ENCODE measurements around the gene BUD23. TPM values are rescaled to one million over a fixed set of nuclear protein-coding genes. Genes with fewer than 3 reads are reported as not detected.

BUD23 gene
- total and polyA plus RNA-seq, 9 of the 15 experiments (the other 6 are each of a cell fraction or from before 2014, with no cell fraction given), result 79.5 to 270 (median 150) TPM

DNA sequence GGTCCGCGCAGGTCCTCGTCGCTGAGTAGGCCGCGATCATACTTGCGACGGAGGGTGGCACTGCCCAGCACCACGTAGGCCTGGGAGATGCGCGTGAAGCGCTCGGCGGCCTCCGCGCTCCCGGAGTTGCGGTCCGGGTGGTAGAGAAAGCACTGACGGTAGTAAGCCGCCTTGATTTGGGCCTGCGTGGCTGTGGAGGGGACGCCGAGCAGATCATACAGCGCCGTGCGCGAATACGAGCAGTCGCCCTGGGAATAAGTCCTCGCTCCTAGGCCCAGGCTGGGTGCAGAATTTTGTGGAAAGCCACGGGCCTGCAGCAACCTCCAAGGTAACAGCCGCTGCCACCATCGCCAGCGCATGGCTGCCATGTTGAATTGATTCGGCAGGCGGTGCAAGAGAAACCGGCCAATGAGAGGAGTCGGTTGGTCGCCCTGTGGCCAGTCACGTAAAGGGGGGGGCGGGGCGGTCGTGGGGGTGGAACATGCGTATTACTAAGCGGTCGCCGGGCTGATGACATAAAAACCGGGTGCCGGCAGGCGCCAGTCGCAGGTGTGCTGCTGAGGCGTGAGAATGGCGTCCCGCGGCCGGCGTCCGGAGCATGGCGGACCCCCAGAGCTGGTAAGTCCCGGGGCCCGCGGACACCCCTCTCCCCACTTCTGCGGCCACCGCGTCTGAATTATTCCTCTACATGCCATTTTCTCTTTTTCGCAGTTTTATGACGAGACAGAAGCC is at the start of gene BUD23, which contains the start of gene DNAJC30 (continued):
- no peak for TF ChIP-seq IFI16 (CRISPR knock-in tag; IDR thresholded peaks at IDR 0.05)
- no peak for TF ChIP-seq ELF4 (CRISPR knock-in tag; IDR thresholded peaks at IDR 0.05)
- no peak for TF ChIP-seq ZNF239 (CRISPR knock-in tag; IDR thresholded peaks at IDR 0.05)
- no peak for TF ChIP-seq GTF2F1 (IDR thresholded peaks at IDR 0.05; ENCODE audit: low read depth, low read length)
- TF ChIP-seq, protein P1, sequence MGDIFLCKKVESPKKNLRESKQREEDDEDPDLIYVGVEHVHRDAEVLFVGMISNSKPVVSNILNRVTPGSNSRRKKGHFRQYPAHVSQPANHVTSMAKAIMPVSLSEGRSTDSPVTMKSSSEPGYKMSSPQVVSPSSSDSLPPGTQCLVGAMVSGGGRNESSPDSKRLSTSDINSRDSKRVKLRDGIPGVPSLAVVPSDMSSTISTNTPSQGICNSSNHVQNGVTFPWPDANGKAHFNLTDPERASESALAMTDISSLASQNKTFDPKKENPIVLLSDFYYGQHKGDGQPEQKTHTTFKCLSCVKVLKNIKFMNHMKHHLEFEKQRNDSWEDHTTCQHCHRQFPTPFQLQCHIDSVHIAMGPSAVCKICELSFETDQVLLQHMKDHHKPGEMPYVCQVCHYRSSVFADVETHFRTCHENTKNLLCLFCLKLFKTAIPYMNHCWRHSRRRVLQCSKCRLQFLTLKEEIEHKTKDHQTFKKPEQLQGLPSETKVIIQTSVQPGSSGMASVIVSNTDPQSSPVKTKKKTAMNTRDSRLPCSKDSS (IDR thresholded peaks at IDR 0.05; ENCODE audit: low read depth, partially characterized antibody), result no peak
- no peak for TF ChIP-seq SMARCB1 (IDR thresholded peaks at IDR 0.05; ENCODE audit: insufficient read length, low read depth)
- peak; percentile 27; the same call in 1 of the 2 replicates for TF ChIP-seq TCF3 (CRISPR knock-in tag; IDR thresholded peaks at IDR 0.05)
- TF ChIP-seq, protein P2, sequence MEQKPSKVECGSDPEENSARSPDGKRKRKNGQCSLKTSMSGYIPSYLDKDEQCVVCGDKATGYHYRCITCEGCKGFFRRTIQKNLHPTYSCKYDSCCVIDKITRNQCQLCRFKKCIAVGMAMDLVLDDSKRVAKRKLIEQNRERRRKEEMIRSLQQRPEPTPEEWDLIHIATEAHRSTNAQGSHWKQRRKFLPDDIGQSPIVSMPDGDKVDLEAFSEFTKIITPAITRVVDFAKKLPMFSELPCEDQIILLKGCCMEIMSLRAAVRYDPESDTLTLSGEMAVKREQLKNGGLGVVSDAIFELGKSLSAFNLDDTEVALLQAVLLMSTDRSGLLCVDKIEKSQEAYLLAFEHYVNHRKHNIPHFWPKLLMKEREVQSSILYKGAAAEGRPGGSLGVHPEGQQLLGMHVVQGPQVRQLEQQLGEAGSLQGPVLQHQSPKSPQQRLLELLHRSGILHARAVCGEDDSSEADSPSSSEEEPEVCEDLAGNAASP (IDR thresholded peaks at IDR 0.05), result no peak
- TF ChIP-seq STAT5A (IDR thresholded peaks at IDR 0.05; ENCODE audit: borderline replicate concordance, low read length), result no peak
- no peak for TF ChIP-seq DPF2 (IDR thresholded peaks at IDR 0.05)
- TF ChIP-seq ZNF79 (CRISPR knock-in tag; IDR thresholded peaks at IDR 0.05; ENCODE audit: low read depth), result no peak
- no peak for TF ChIP-seq MEIS2 (IDR thresholded peaks at IDR 0.05; ENCODE audit: partially characterized antibody)
- TF ChIP-seq EP400 (IDR thresholded peaks at IDR 0.05), result peak; percentile 97
- TF ChIP-seq, protein P3, sequence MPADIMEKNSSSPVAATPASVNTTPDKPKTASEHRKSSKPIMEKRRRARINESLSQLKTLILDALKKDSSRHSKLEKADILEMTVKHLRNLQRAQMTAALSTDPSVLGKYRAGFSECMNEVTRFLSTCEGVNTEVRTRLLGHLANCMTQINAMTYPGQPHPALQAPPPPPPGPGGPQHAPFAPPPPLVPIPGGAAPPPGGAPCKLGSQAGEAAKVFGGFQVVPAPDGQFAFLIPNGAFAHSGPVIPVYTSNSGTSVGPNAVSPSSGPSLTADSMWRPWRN (IDR thresholded peaks at IDR 0.05; ENCODE audit: low read depth), result no peak
- TF ChIP-seq LEF1 (IDR thresholded peaks at IDR 0.05), result no peak
- TF ChIP-seq HSF4 (CRISPR knock-in tag; IDR thresholded peaks at IDR 0.05; ENCODE audit: borderline replicate concordance), result no peak
- TF ChIP-seq ZZZ3 (IDR thresholded peaks at IDR 0.05), result no peak
- TF ChIP-seq, protein P4, sequence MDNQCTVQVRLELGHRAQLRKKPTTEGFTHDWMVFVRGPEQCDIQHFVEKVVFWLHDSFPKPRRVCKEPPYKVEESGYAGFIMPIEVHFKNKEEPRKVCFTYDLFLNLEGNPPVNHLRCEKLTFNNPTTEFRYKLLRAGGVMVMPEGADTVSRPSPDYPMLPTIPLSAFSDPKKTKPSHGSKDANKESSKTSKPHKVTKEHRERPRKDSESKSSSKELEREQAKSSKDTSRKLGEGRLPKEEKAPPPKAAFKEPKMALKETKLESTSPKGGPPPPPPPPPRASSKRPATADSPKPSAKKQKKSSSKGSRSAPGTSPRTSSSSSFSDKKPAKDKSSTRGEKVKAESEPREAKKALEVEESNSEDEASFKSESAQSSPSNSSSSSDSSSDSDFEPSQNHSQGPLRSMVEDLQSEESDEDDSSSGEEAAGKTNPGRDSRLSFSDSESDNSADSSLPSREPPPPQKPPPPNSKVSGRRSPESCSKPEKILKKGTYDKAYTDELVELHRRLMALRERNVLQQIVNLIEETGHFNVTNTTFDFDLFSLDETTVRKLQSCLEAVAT (IDR thresholded peaks at IDR 0.05), result peak in 1 of 2 experiments; percentile 85; a peak in 2 of 4 replicates
- TF ChIP-seq, protein P5, sequence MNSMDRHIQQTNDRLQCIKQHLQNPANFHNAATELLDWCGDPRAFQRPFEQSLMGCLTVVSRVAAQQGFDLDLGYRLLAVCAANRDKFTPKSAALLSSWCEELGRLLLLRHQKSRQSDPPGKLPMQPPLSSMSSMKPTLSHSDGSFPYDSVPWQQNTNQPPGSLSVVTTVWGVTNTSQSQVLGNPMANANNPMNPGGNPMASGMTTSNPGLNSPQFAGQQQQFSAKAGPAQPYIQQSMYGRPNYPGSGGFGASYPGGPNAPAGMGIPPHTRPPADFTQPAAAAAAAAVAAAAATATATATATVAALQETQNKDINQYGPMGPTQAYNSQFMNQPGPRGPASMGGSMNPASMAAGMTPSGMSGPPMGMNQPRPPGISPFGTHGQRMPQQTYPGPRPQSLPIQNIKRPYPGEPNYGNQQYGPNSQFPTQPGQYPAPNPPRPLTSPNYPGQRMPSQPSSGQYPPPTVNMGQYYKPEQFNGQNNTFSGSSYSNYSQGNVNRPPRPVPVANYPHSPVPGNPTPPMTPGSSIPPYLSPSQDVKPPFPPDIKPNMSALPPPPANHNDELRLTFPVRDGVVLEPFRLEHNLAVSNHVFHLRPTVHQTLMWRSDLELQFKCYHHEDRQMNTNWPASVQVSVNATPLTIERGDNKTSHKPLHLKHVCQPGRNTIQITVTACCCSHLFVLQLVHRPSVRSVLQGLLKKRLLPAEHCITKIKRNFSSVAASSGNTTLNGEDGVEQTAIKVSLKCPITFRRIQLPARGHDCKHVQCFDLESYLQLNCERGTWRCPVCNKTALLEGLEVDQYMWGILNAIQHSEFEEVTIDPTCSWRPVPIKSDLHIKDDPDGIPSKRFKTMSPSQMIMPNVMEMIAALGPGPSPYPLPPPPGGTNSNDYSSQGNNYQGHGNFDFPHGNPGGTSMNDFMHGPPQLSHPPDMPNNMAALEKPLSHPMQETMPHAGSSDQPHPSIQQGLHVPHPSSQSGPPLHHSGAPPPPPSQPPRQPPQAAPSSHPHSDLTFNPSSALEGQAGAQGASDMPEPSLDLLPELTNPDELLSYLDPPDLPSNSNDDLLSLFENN (IDR thresholded peaks at IDR 0.05; ENCODE audit: low read depth in 2 of 2, low read length in 2 of 2), result no peak
- no peak for TF ChIP-seq ZNF436 (CRISPR knock-in tag; IDR thresholded peaks at IDR 0.05)
- TF ChIP-seq, protein P6, sequence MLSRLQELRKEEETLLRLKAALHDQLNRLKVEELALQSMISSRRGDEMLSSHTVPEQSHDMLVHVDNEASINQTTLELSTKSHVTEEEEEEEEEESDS (CRISPR knock-in tag; IDR thresholded peaks at IDR 0.05), result no peak
